GM12892 (cell line): Measurements from ENCODE around the gene IBTK.

ENCODE experiments used
- POLR2A ChIP-seq: IDR thresholded peaks from 2 replicates; pipeline ENCODE4 v1.6.1; 2011; ENCODE audit warnings: low read depth, low read length, control low read depth
- POLR2AphosphoS5 ChIP-seq: IDR thresholded peaks from 2 replicates; pipeline ENCODE4 v1.6.1; 2011; ENCODE audit warnings: low read depth, low read length, control low read depth
- TAF1 ChIP-seq: IDR thresholded peaks from 2 replicates; pipeline ENCODE4 v1.6.1; 2011; ENCODE audit warnings: low read depth, mild to moderate bottlenecking, control low read depth, low read length, borderline replicate concordance

- TF ChIP-seq POLR2AphosphoS5 (no peak), POLR2A (no peak), TAF1 (no peak)
Observed at GRCh38 chr6:82283771-82284410, 36.3 kb upstream of the IBTK start.
